GM18517 (cell line): ENCODE measurements around the gene PAPPA2.

ENCODE experiments used
- ATAC-seq: cut with Tn5 transposase; IDR thresholded peaks from one replicate; pipeline ENCODE4 v1.9.1; 2021; ENCODE audit warnings: mild to moderate bottlenecking, moderate library complexity; ENCODE audit not compliant: unreplicated experiment

PAPPA2 gene

DNA sequence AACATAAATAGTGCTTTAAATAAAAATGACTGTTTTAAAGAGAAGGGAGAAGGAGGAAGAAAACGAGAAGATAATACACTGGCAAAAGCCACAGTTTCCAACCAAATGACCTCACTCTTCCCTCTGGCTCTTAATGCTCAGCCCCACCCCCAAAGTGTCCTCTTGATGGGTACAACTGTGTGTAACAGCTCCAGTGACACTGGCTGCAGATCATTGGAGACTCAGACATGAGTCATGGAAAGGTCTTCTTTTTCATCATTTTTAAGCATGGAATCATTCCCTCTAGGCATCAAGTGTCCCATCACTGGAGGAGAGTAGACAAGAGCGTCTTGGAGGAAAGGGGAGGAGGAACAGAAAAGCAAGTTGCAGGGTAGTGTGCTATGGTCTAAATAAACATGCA lies 333.0 kb downstream of the PAPPA2 start:
- ATAC-seq = no peak

- no peak for ATAC-seq
Measured at GRCh38 chr1:176796583-176796982, 333.6 kb downstream of the PAPPA2 start.

DNA sequence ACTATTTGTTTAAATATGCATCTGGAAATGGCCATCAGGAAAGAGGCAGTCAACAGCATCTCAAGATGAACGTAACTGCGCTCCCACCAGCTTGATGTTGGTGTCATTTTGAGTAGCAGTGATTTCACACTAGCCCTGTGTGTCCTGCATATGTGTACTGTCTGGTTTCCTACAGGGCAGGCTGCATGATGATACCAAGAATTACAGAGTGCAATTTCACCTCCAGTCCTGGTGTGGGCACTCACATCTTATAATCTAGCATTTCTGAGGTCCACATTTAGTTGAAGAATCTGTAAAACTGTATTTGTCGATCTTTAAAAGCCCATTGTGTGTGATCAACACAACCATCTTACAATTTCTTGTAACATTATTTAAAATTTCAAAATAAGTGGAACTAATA lies 336.4 kb downstream of the PAPPA2 start:
- ATAC-seq = no peak

DNA sequence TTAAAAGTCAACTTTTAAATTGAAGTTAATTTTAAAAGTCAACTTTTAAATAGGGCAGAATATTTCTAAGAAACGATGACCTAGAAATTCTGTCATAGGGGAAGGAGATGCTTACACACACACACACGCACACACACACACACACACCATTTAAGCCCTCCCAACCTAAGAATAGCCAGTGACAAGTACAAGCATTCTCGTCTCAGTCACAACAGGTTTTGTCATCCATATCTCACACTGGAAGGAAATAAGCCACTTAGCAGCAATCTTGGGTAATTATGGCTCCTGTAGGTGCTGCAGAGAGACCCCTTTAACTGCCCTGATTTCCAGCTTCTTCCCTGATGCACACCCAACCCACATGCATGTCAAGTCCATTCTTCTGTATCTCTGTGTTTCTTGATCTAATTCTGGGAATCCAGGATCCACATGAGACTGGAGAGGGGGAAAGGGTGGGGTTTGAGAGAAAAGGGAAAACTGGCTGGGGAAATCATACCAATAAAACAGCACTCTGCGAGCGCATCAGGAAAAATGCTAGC lies 338.1 kb downstream of the PAPPA2 start:
- no peak for ATAC-seq

GRCh38 chr1:176801514-176802020 lies 338.6 kb downstream of the PAPPA2 start:
- ATAC-seq = no peak

DNA sequence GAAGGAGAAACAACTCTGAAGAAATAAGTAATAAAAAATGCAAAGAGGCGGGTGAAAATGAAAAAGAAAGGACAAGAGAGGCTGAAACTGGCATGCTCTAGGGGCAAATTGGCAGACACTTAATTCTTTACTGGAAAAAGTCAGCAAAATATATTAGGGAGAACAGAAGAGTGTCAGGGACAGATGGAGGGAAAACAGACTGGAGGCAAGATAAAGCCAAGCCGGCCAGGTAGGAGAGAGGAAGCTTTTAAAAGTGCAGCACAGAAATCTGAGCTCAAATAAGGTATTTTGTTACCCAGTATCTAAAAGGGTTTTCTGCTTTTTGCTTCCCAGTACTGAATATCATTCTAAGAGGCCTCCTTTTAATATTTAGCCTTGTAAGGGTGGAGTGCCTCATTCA lies 339.3 kb downstream of the PAPPA2 start:
- no peak for ATAC-seq

- ATAC-seq = no peak
Measured at GRCh38 chr1:176803042-176803441, 340.1 kb downstream of the PAPPA2 start.

GRCh38 chr1:176803596-176803995 lies 340.6 kb downstream of the PAPPA2 start:
- no peak for ATAC-seq

DNA sequence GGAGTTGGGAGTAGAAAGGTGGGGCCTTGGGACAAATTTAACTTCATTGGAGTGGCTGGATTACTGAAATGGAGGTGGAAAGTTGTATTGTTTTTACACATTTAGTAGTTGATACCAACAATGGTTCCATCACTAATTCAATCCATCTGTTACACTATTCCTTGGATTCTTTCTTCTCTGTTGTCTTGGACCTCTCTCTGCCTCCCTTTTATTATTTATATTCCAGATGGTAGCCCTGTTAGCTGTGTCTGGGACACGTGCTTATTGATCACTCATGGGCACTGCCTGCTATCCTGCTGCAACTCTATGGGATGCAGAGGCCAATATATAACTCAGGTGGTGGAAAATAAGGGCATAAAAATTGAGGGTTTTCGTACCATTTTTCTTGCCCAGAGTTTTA lies 346.3 kb downstream of the PAPPA2 start:
- ATAC-seq = no peak

GRCh38 chr1:176811511-176812288 lies 348.7 kb downstream of the PAPPA2 start:
- no peak for ATAC-seq

GRCh38 chr1:176815621-176816020 lies 352.6 kb downstream of the PAPPA2 start:
- ATAC-seq = no peak

DNA sequence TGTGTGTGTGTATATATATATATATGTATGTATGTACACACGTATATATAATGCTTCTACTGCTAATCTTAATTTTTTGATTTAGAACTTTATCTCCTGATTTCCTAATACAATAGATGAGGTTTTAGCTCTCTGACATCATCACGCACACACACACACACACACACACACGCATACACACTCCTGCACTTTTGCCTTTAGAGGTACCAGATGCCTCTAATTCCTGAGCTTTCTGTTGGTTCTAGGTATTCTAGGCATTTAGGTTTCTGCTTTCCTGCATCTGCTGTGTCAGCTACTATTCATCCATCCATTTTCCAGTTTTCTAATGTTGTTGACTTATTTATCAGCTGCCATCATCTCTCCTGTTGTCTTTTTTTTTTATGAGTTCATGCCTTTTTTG lies 353.3 kb downstream of the PAPPA2 start:
- ATAC-seq = no peak

- no peak for ATAC-seq
Measured at GRCh38 chr1:176820391-176821031, 357.5 kb downstream of the PAPPA2 start.

GRCh38 chr1:176826265-176826664 lies 363.3 kb downstream of the PAPPA2 start:
- ATAC-seq = no peak

GRCh38 chr1:176829261-176829660 lies 366.3 kb downstream of the PAPPA2 start:
- no peak for ATAC-seq

- no peak for ATAC-seq
Measured at GRCh38 chr1:176831150-176831549, 368.2 kb downstream of the PAPPA2 start.

- no peak for ATAC-seq
Measured at GRCh38 chr1:176837708-176838107, 374.7 kb downstream of the PAPPA2 start.

GRCh38 chr1:176838276-176838995 lies 375.5 kb downstream of the PAPPA2 start:
- ATAC-seq = no peak

GRCh38 chr1:176839216-176839615 lies 376.2 kb downstream of the PAPPA2 start:
- no peak for ATAC-seq

GRCh38 chr1:176841238-176841637 lies 378.3 kb downstream of the PAPPA2 start:
- no peak for ATAC-seq
